ENCODE results near the gene COA5.

Gene COA5

GRCh38 chr2:98586551-98587140, 21.7 kb downstream of the COA5 start:
- no peak overlapping the region for H3K4me3 ChIP-seq (ENCODE audit: low read depth, low read length)
- POLR2A ChIA-PET: interaction anchor here (0.6 kb wide), 1 partner anchor 21 kb away, joined by 3 read pairs; no protein-coding TSS in a partner anchor
- TF ChIP-seq CTCF (IDR thresholded peaks at IDR 0.05; ENCODE audit: insufficient read depth, low read length, missing control alignments): no peak
- CTCF ChIA-PET: no interaction called here
- no peak for DNase-seq (ENCODE audit: low read depth, low spot score)

- CTCF ChIA-PET: interaction anchor here (1.1 kb wide), 1 partner anchor 14 kb away, joined by 3 read pairs; no protein-coding TSS in a partner anchor
- TF ChIP-seq CTCF (IDR thresholded peaks at IDR 0.05; ENCODE audit: insufficient read depth, low read length, missing control alignments): no peak
- no peak for DNase-seq (ENCODE audit: low read depth, low spot score)
- no peak overlapping the region for H3K4me3 ChIP-seq (ENCODE audit: low read depth, low read length)
- POLR2A ChIA-PET: no interaction called here
Observed at GRCh38 chr2:98585386-98585785, 22.9 kb downstream of the COA5 start.

- no peak overlapping the region for H3K4me3 ChIP-seq (ENCODE audit: low read depth, low read length)
- POLR2A ChIA-PET: no interaction called here
- CTCF ChIA-PET: interaction anchor here (1.2 to 1.3 kb wide), 3 partner anchors 14 to 96 kb away, joined by 3 to 4 read pairs (median 3); no protein-coding TSS in a partner anchor
- TF ChIP-seq CTCF (IDR thresholded peaks at IDR 0.05; ENCODE audit: insufficient read depth, low read length, missing control alignments): no peak
- no peak for DNase-seq (ENCODE audit: low read depth, low spot score)
Observed at GRCh38 chr2:98583816-98584618, 24.3 kb downstream of the COA5 start.

- TF ChIP-seq CTCF (IDR thresholded peaks at IDR 0.05; ENCODE audit: insufficient read depth, low read length, missing control alignments): no peak
- ChIA-PET POLR2A (no interaction called here), CTCF (interaction anchor here (1.2 to 1.3 kb wide), 3 partner anchors 13 to 96 kb away, joined by 3 to 4 read pairs (median 3); no protein-coding TSS in a partner anchor)
- no peak overlapping the region for H3K4me3 ChIP-seq (ENCODE audit: low read depth, low read length)
- no peak for DNase-seq (ENCODE audit: low read depth, low spot score)
Observed at GRCh38 chr2:98583276-98583675, 25.0 kb downstream of the COA5 start.

- ChIA-PET CTCF (no interaction called here), POLR2A (no interaction called here)
- DNase-seq (ENCODE audit: low read depth, low spot score): no peak
- TF ChIP-seq CTCF (IDR thresholded peaks at IDR 0.05; ENCODE audit: insufficient read depth, low read length, missing control alignments): no peak
- no peak overlapping the region for H3K4me3 ChIP-seq (ENCODE audit: low read depth, low read length)
Observed at GRCh38 chr2:98582523-98582922, 25.8 kb downstream of the COA5 start.

GRCh38 chr2:98580656-98581284, 27.5 kb downstream of the COA5 start:
- TF ChIP-seq CTCF (IDR thresholded peaks at IDR 0.05; ENCODE audit: insufficient read depth, low read length, missing control alignments): no peak
- CTCF ChIA-PET: interaction anchor here (1.1 kb wide), 1 partner anchor 12 kb away, joined by 5 read pairs; no protein-coding TSS in a partner anchor
- POLR2A ChIA-PET: no interaction called here
- DNase-seq (ENCODE audit: low read depth, low spot score): no peak
- H3K4me3 ChIP-seq (ENCODE audit: low read depth, low read length): no peak overlapping the region

Measured in AG04449 (cell line).